Esophagus muscularis mucosa (tissue), 4 donors: ENCODE results near the gene MYH7B. TPM values are rescaled to one million over a fixed set of nuclear protein-coding genes. Genes with fewer than 3 reads are reported as not detected.

Experiments used
- DNase-seq: peaks from one replicate; pipeline ENCODE4 v3.0.0-alpha.2; 2017; ENCODE audit errors: extremely low spot score
- H3K27ac ChIP-seq, 4 donors: fragments of 200-600 bp; sonication (generic); replicated peaks in 1 of 4; 1 replicate in 3 of 4; 2 replicates in 1 of 4; pipeline ENCODE4 v1.5.1; 2016 to 2019; ENCODE audit warnings: mild to moderate bottlenecking in 1 of 4
- H3K27me3 ChIP-seq, 4 donors: fragments of 200-600 bp; sonication (generic); one replicate each; pipeline versions ENCODE4 v1.5.1 to v1.6.0; 2016 to 2019
- H3K36me3 ChIP-seq, 4 donors: fragments of 200-600 bp; sonication (generic); one replicate each; pipeline ENCODE4 v1.5.1; 2016 to 2019
- H3K4me1 ChIP-seq, 4 donors: fragments of 200-600 bp; sonication (generic); one replicate each; pipeline ENCODE4 v1.5.1; 2016 to 2019
- H3K4me3 ChIP-seq, 4 donors: fragments of 200-600 bp; sonication (generic); 1 replicate in 2 of 4; 2 replicates in 2 of 4; pipeline ENCODE4 v1.5.1; 2016 to 2019; ENCODE audit warnings: mild to moderate bottlenecking in 4 of 4, moderate library complexity in 1 of 4
- H3K9me3 ChIP-seq, 4 donors: fragments of 200-600 bp; sonication (generic); 1 replicate in 3 of 4; 2 replicates in 1 of 4; pipeline ENCODE4 v1.5.1; 2016 to 2019
- EP300 ChIP-seq: sonication (generic); formaldehyde crosslinking; IDR thresholded peaks from one replicate; pipeline ENCODE4 v1.6.1; 2017; ENCODE audit warnings: antibody characterized with exemption
- POLR2A ChIP-seq: fragments of 450-650 bp; IDR thresholded peaks from one replicate; pipeline ENCODE4 v1.6.1; 2017; ENCODE audit warnings: antibody characterized with exemption, moderate library complexity, mild to moderate bottlenecking, low read depth
- POLR2AphosphoS5 ChIP-seq, 2 donors: sonication (generic); formaldehyde crosslinking; IDR thresholded peaks; one replicate each; pipeline ENCODE4 v1.6.1; 2017; ENCODE audit warnings: antibody characterized with exemption in 2 of 2
- WGBS: methylation state at CpG from one replicate; pipeline ENCODE4 v1.1.5; 2018; 5-methylcytosine and 5-hydroxymethylcytosine counted together
- intact Hi-C: fragments of 100-400 bp; cut with DNase I; formaldehyde crosslinking; loops from one replicate; pipeline ENCODE4 v1.15.1; 2023
- small RNA-seq, 3 donors: library from RNA; depleted of rRNA; stranded (forward); fragments of <200 nt; gene quantifications; one replicate each; pipeline ENCODE3, GENCODE V24; 2016
- total RNA-seq, 4 donors: library from RNA; depleted of rRNA; stranded (reverse); fragments of >200 nt; gene quantifications; one replicate each; pipeline versions ENCODE4 v1.1.0 to v1.2.1, GENCODE V29; 2016
- TF ChIP-seq, protein P1 (sequence below), 3 experiments: fragments of 200-600 bp in 2 of 3; fragments of 450-650 bp in 1 of 3; sonication (generic) in 2 of 3; IDR thresholded peaks; one replicate each; pipeline ENCODE4 v1.5.1; 2017 to 2019; ENCODE audit warnings: antibody characterized with exemption in 3 of 3, mild to moderate bottlenecking in 2 of 3, moderate library complexity in 1 of 3

MYH7B gene
- total RNA-seq, 4 donors from 2014 or later: 0.17 to 0.84 (median 0.37) TPM

DNA sequence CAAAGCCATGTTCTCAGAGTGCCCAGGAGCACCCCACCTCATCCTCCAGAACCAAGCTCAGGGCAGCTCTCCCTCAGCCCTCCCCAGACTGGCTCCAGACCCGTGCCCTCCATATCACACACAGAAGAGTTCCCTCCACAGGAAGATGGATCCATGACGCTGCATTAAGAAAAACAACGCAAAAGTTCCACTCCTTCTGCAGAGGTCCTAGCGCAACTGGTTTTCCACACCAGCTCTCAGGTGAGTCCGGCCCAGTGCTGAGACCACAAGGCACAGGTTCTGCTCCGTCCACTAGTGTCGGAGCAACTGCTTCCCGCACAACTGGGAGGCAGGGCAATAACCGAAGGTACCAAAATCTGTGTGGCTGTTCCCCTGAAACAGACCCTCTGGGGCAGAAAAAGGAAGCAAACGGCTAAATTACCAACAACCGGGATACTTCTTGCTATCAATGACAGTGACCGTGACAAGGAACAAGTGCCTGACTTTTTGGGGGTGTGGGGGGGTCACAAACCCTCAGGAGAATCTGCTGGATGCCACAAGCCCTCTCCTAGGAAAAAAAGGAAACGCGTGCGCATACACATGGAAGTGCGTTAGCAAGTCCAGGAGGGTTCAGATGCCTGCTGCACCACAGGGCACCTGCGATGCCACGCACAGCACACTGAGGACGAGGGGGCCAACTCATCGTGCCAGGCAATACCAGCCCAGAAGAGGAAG, 49.2 kb downstream of the MYH7B start:
- DNase-seq: no peak
- Histone ChIP-seq H3K27ac (no peak overlapping the region), H3K27me3 (no peaks in the 10 kb centered on the region), H3K9me3 (no peaks in the 10 kb centered on the region), H3K36me3 (peaks cover 97 to 100% (median 100%) of the 10 kb centered on the region in 4 donors), H3K4me1 (no peaks in the 10 kb centered on the region), H3K4me3 (no peak overlapping the region)
- WGBS: 91% methylated on average over 19 of the region's 20 CpGs
- intact Hi-C loops: no loop called here
- TF ChIP-seq, protein P1, sequence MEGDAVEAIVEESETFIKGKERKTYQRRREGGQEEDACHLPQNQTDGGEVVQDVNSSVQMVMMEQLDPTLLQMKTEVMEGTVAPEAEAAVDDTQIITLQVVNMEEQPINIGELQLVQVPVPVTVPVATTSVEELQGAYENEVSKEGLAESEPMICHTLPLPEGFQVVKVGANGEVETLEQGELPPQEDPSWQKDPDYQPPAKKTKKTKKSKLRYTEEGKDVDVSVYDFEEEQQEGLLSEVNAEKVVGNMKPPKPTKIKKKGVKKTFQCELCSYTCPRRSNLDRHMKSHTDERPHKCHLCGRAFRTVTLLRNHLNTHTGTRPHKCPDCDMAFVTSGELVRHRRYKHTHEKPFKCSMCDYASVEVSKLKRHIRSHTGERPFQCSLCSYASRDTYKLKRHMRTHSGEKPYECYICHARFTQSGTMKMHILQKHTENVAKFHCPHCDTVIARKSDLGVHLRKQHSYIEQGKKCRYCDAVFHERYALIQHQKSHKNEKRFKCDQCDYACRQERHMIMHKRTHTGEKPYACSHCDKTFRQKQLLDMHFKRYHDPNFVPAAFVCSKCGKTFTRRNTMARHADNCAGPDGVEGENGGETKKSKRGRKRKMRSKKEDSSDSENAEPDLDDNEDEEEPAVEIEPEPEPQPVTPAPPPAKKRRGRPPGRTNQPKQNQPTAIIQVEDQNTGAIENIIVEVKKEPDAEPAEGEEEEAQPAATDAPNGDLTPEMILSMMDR (IDR thresholded peaks at IDR 0.05): no peak
- TF ChIP-seq POLR2AphosphoS5 (IDR thresholded peaks at IDR 0.05): no peak
- TF ChIP-seq EP300: no peak
- TF ChIP-seq POLR2A: no peak

Small RNA genes within 50 kb of the gene (small RNA-seq; reads per million reads assigned to genes)
- 0 to 0.33 (median 0) reads per million in 3 donors for gene MIR499A

Other genes with a start within 250 kb of the MYH7B start
- 10 to 100 TPM; 14.9 to 30.2 (median 23.3) TPM for gene NCOA6, start 130.2 kb upstream of the MYH7B start, total RNA-seq
- 10 to 100 TPM in 1 of 4 donors, 1 to 10 TPM in 3; 7.6 to 11.9 (median 9.4) TPM for gene GGT7, start 83.0 kb upstream of the MYH7B start, total RNA-seq
- gene ACSS2, start 79.3 kb upstream of the MYH7B start, total RNA-seq: 10 to 100 TPM; 34.8 to 90.7 (median 62.8) TPM
- 10 to 100 TPM; 27.7 to 36.1 (median 28.5) TPM for gene GSS, start 62 bp upstream of the MYH7B start, total RNA-seq
- gene TRPC4AP, start 136.9 kb downstream of the MYH7B start, total RNA-seq: 10 to 100 TPM; 44.1 to 58.2 (median 52.1) TPM
- 10 to 100 TPM; 13.3 to 20.3 (median 14.6) TPM for gene EDEM2, start 191.5 kb downstream of the MYH7B start, total RNA-seq
- gene PROCR, start 216.2 kb downstream of the MYH7B start, total RNA-seq: 10 to 100 TPM; 18.3 to 74.7 (median 38.1) TPM